ENCODE measurements around the gene PSMD8. TPM values are rescaled to one million over a fixed set of nuclear protein-coding genes. Genes with fewer than 3 reads are reported as not detected.
"Not testable (repeated sequence)": the region's sequence is repeated elsewhere in the genome, so short reads cannot be mapped to it uniquely, and the experiment has no call there.

The PSMD8 gene
- 205 TPM for polyA plus RNA-seq (2013, experiment 1 of 4)
- polyA plus RNA-seq (2013, experiment 2 of 4): 185 TPM
- 182 TPM for polyA plus RNA-seq (2013, experiment 3 of 4)
- polyA plus RNA-seq (2013, experiment 4 of 4): 198 TPM

GRCh38 chr19:38374332-38375097, at the start of gene PSMD8:
TSS of gene PSMD8 (plus strand) at chr19:38374571. CDS start at chr19:38374602, 31 bp downstream.
- Histone ChIP-seq H3K9me3 (ENCODE audit: control insufficient read depth, low read length) (no peaks in the 10 kb centered on the region), H3K27me3 (ENCODE audit: control insufficient read depth, insufficient read depth, low read length, poor library complexity, severe bottlenecking) (no peaks in the 10 kb centered on the region), H3K36me3 (ENCODE audit: control insufficient read depth, insufficient read depth, low read length) (peaks cover 7% of the 10 kb centered on the region), H3K4me3 (ENCODE audit: insufficient read depth, low read depth, low read length) (peak within 1 kb of the TSS; percentile 84), H3K4me1 (ENCODE audit: control insufficient read depth, insufficient read depth, low read length) (peaks cover 8% of the 10 kb centered on the region), H3K27ac (ENCODE audit: insufficient read depth, low read depth, low read length, poor library complexity, severe bottlenecking) (no peak within 1 kb of the TSS)
- 0% methylated on average over 65 of the region's 65 CpGs for WGBS, 2 experiments

GRCh38 chr19:38326591-38326990, 47.8 kb upstream of the PSMD8 start:
- Histone ChIP-seq H3K27me3 (ENCODE audit: control insufficient read depth, insufficient read depth, low read length, poor library complexity, severe bottlenecking) (peaks cover 3% of the 10 kb centered on the region), H3K27ac (ENCODE audit: insufficient read depth, low read depth, low read length, poor library complexity, severe bottlenecking) (no peak overlapping the region), H3K9me3 (ENCODE audit: control insufficient read depth, low read length) (no peaks in the 10 kb centered on the region), H3K4me3 (ENCODE audit: insufficient read depth, low read depth, low read length) (no peak overlapping the region), H3K36me3 (ENCODE audit: control insufficient read depth, insufficient read depth, low read length) (no peaks in the 10 kb centered on the region), H3K4me1 (ENCODE audit: control insufficient read depth, insufficient read depth, low read length) (peaks cover 2% of the 10 kb centered on the region)
- WGBS, 2 experiments: 93 to 95% methylated on average over 22 of the region's 22 CpGs

GRCh38 chr19:38329651-38330050, 44.7 kb upstream of the PSMD8 start:
- Histone ChIP-seq H3K9me3 (ENCODE audit: control insufficient read depth, low read length) (no peaks in the 10 kb centered on the region), H3K36me3 (ENCODE audit: control insufficient read depth, insufficient read depth, low read length) (no peaks in the 10 kb centered on the region), H3K4me3 (ENCODE audit: insufficient read depth, low read depth, low read length) (no peak overlapping the region), H3K27ac (ENCODE audit: insufficient read depth, low read depth, low read length, poor library complexity, severe bottlenecking) (no peak overlapping the region), H3K4me1 (ENCODE audit: control insufficient read depth, insufficient read depth, low read length) (no peaks in the 10 kb centered on the region), H3K27me3 (ENCODE audit: control insufficient read depth, insufficient read depth, low read length, poor library complexity, severe bottlenecking) (no peaks in the 10 kb centered on the region)
- 92 to 94% methylated on average over 7 of the region's 7 CpGs for WGBS, 2 experiments

- no peaks in the 10 kb centered on the region for H3K36me3 ChIP-seq (ENCODE audit: control insufficient read depth, insufficient read depth, low read length)
- H3K27me3 ChIP-seq (ENCODE audit: control insufficient read depth, insufficient read depth, low read length, poor library complexity, severe bottlenecking): no peaks in the 10 kb centered on the region
- H3K9me3 ChIP-seq (ENCODE audit: control insufficient read depth, low read length): no peaks in the 10 kb centered on the region
- H3K27ac ChIP-seq (ENCODE audit: insufficient read depth, low read depth, low read length, poor library complexity, severe bottlenecking): no peak overlapping the region
- 100% methylated on average over 1 of the region's 1 CpG for WGBS, 2 experiments
- H3K4me1 ChIP-seq (ENCODE audit: control insufficient read depth, insufficient read depth, low read length): no peaks in the 10 kb centered on the region
- H3K4me3 ChIP-seq (ENCODE audit: insufficient read depth, low read depth, low read length): no peak overlapping the region
These were observed 42.6 kb upstream of the PSMD8 start for GRCh38 chr19:38331728-38332127.

GRCh38 chr19:38333245-38333644, 41.1 kb upstream of the PSMD8 start:
- no peaks in the 10 kb centered on the region for H3K4me1 ChIP-seq (ENCODE audit: control insufficient read depth, insufficient read depth, low read length)
- no peaks in the 10 kb centered on the region for H3K27me3 ChIP-seq (ENCODE audit: control insufficient read depth, insufficient read depth, low read length, poor library complexity, severe bottlenecking)
- no peak overlapping the region for H3K27ac ChIP-seq (ENCODE audit: insufficient read depth, low read depth, low read length, poor library complexity, severe bottlenecking)
- no peaks in the 10 kb centered on the region for H3K9me3 ChIP-seq (ENCODE audit: control insufficient read depth, low read length)
- no peak overlapping the region for H3K4me3 ChIP-seq (ENCODE audit: insufficient read depth, low read depth, low read length)
- WGBS, 2 experiments: 93 to 96% methylated on average over 8 of the region's 9 CpGs
- no peaks in the 10 kb centered on the region for H3K36me3 ChIP-seq (ENCODE audit: control insufficient read depth, insufficient read depth, low read length)

GRCh38 chr19:38335949-38336637, 38.3 kb upstream of the PSMD8 start:
- Histone ChIP-seq H3K27me3 (ENCODE audit: control insufficient read depth, insufficient read depth, low read length, poor library complexity, severe bottlenecking) (no peaks in the 10 kb centered on the region), H3K27ac (ENCODE audit: insufficient read depth, low read depth, low read length, poor library complexity, severe bottlenecking) (peak overlapping the region; percentile 67), H3K4me1 (ENCODE audit: control insufficient read depth, insufficient read depth, low read length) (no peaks in the 10 kb centered on the region), H3K36me3 (ENCODE audit: control insufficient read depth, insufficient read depth, low read length) (no peaks in the 10 kb centered on the region), H3K9me3 (ENCODE audit: control insufficient read depth, low read length) (no peaks in the 10 kb centered on the region), H3K4me3 (ENCODE audit: insufficient read depth, low read depth, low read length) (peak overlapping the region; percentile 53)
- 1% methylated on average over 52 of the region's 52 CpGs for WGBS, 2 experiments

- Histone ChIP-seq H3K36me3 (ENCODE audit: control insufficient read depth, insufficient read depth, low read length) (no peaks in the 10 kb centered on the region), H3K27me3 (ENCODE audit: control insufficient read depth, insufficient read depth, low read length, poor library complexity, severe bottlenecking) (no peaks in the 10 kb centered on the region), H3K9me3 (ENCODE audit: control insufficient read depth, low read length) (no peaks in the 10 kb centered on the region), H3K27ac (ENCODE audit: insufficient read depth, low read depth, low read length, poor library complexity, severe bottlenecking) (peak overlapping the region; percentile 67), H3K4me3 (ENCODE audit: insufficient read depth, low read depth, low read length) (peak overlapping the region; percentile 53), H3K4me1 (ENCODE audit: control insufficient read depth, insufficient read depth, low read length) (no peaks in the 10 kb centered on the region)
- WGBS, 2 experiments: 6 to 7% methylated on average over 41 of the region's 41 CpGs
These were observed 37.6 kb upstream of the PSMD8 start for GRCh38 chr19:38336638-38337359.

- Histone ChIP-seq H3K4me1 (ENCODE audit: control insufficient read depth, insufficient read depth, low read length) (no peaks in the 10 kb centered on the region), H3K4me3 (ENCODE audit: insufficient read depth, low read depth, low read length) (peak overlapping the region; percentile 53), H3K27me3 (ENCODE audit: control insufficient read depth, insufficient read depth, low read length, poor library complexity, severe bottlenecking) (no peaks in the 10 kb centered on the region), H3K36me3 (ENCODE audit: control insufficient read depth, insufficient read depth, low read length) (no peaks in the 10 kb centered on the region), H3K9me3 (ENCODE audit: control insufficient read depth, low read length) (no peaks in the 10 kb centered on the region), H3K27ac (ENCODE audit: insufficient read depth, low read depth, low read length, poor library complexity, severe bottlenecking) (no peak overlapping the region)
- WGBS, 2 experiments: 67 to 68% methylated on average over 10 of the region's 10 CpGs
These were observed 37.1 kb upstream of the PSMD8 start for GRCh38 chr19:38337360-38337653.

GRCh38 chr19:38339011-38339410, 35.4 kb upstream of the PSMD8 start:
- not testable (repeated sequence) for H3K9me3 ChIP-seq (ENCODE audit: control insufficient read depth, low read length); H3K4me1 ChIP-seq (ENCODE audit: control insufficient read depth, insufficient read depth, low read length); H3K4me3 ChIP-seq (ENCODE audit: insufficient read depth, low read depth, low read length); H3K27me3 ChIP-seq (ENCODE audit: control insufficient read depth, insufficient read depth, low read length, poor library complexity, severe bottlenecking); H3K36me3 ChIP-seq (ENCODE audit: control insufficient read depth, insufficient read depth, low read length)
- 48 to 67% methylated on average over 4 of the region's 4 CpGs for WGBS, 2 experiments
- peak overlapping the region; percentile 36 for H3K27ac ChIP-seq (ENCODE audit: insufficient read depth, low read depth, low read length, poor library complexity, severe bottlenecking)

GRCh38 chr19:38340927-38341326, 33.4 kb upstream of the PSMD8 start:
- 94 to 95% methylated on average over 2 of the region's 2 CpGs for WGBS, 2 experiments
- no peak overlapping the region for H3K27ac ChIP-seq (ENCODE audit: insufficient read depth, low read depth, low read length, poor library complexity, severe bottlenecking)

More at GRCh38 chr19:38340927-38341326, 33.4 kb upstream of the PSMD8 start:
- H3K4me3 ChIP-seq (ENCODE audit: insufficient read depth, low read depth, low read length): no peak overlapping the region
- H3K9me3 ChIP-seq (ENCODE audit: control insufficient read depth, low read length): no peaks in the 10 kb centered on the region
- no peaks in the 10 kb centered on the region for H3K27me3 ChIP-seq (ENCODE audit: control insufficient read depth, insufficient read depth, low read length, poor library complexity, severe bottlenecking)
- H3K4me1 ChIP-seq (ENCODE audit: control insufficient read depth, insufficient read depth, low read length): no peaks in the 10 kb centered on the region
- H3K36me3 ChIP-seq (ENCODE audit: control insufficient read depth, insufficient read depth, low read length): no peaks in the 10 kb centered on the region

Measured in ectodermal cell (in vitro differentiated cells).